HEK293T (cell line): ENCODE measurements around the gene CELA2B.

Source experiments
- ARNT ChIP-seq: fragments of 450-650 bp; IDR thresholded peaks from 2 replicates; pipeline ENCODE4 v1.6.1; 2017; ENCODE audit warnings: mild to moderate bottlenecking
- BHLHE40 ChIP-seq: fragments of 450-650 bp; IDR thresholded peaks from 2 replicates; pipeline ENCODE4 v1.6.1; 2016; ENCODE audit warnings: mild to moderate bottlenecking, moderate library complexity, borderline replicate concordance
- CTBP1 ChIP-seq: fragments of 450-650 bp; IDR thresholded peaks from 2 replicates; pipeline ENCODE4 v1.6.1; 2016; ENCODE audit warnings: borderline replicate concordance
- FOXA1 ChIP-seq: fragments of 450-650 bp; IDR thresholded peaks from 2 replicates; pipeline ENCODE4 v1.6.1; 2016; ENCODE audit warnings: mild to moderate bottlenecking
- FOXM1 ChIP-seq: fragments of 450-650 bp; IDR thresholded peaks from 2 replicates; pipeline ENCODE4 v1.6.1; 2017; ENCODE audit warnings: mild to moderate bottlenecking, borderline replicate concordance
- HDGF ChIP-seq: fragments of 450-650 bp; IDR thresholded peaks from 2 replicates; pipeline ENCODE4 v1.6.1; 2017; ENCODE audit warnings: antibody characterized with exemption, borderline replicate concordance
- LEF1 ChIP-seq: fragments of 450-650 bp; IDR thresholded peaks from 2 replicates; pipeline ENCODE4 v1.6.1; 2017; ENCODE audit warnings: mild to moderate bottlenecking, borderline replicate concordance
- PKNOX1 ChIP-seq: fragments of 450-650 bp; IDR thresholded peaks from 2 replicates; pipeline ENCODE4 v1.6.1; 2016
- SP1 ChIP-seq: fragments of 450-650 bp; IDR thresholded peaks from 2 replicates; pipeline ENCODE4 v1.6.1; 2017
- SUZ12 ChIP-seq: fragments of 450-650 bp; IDR thresholded peaks from 2 replicates; pipeline ENCODE4 v1.6.1; 2016; ENCODE audit warnings: mild to moderate bottlenecking
- ZNF384 ChIP-seq: fragments of 450-650 bp; IDR thresholded peaks from 2 replicates; pipeline ENCODE4 v1.6.1; 2016

- TF ChIP-seq SUZ12 (no peak), CTBP1 (no peak), ARNT (no peak), FOXM1 (no peak), LEF1 (no peak), BHLHE40 (no peak), HDGF (no peak), SP1 (no peak), FOXA1 (no peak), PKNOX1 (no peak), ZNF384 (no peak)
These were observed 46.6 kb downstream of the CELA2B start for GRCh38 chr1:15522551-15522950.
